GM19025 (cell line): ENCODE data around the gene ATP7B.

Source experiments
- ATAC-seq: cut with Tn5 transposase; IDR thresholded peaks from one replicate; pipeline ENCODE4 v1.9.1; 2021; ENCODE audit warnings: mild to moderate bottlenecking, low read depth, moderate library complexity; ENCODE audit not compliant: unreplicated experiment

ATP7B gene

GRCh38 chr13:51953347-51954195 is 57.7 kb downstream of the ATP7B start:
- no peak for ATAC-seq

DNA sequence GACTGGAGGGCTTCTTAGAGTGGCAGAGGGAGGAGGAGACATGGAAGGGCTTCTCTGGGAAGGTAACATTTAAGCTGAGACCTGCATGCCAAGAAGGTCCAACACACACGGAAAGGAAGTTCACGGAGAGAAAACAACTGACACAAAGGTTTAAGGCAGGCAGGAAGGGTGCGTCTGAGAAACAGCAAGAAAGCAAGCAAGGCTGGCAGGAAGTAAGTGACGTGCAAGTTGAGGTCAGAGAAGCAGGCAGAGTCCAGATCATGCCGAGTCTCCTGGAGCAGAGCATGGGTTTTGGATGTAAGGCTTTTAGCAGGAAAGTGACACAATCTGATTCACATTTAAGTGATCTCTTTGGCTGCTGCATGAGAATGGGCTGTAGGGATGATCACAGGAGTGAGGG is 60.5 kb downstream of the ATP7B start:
- ATAC-seq, result no peak

DNA sequence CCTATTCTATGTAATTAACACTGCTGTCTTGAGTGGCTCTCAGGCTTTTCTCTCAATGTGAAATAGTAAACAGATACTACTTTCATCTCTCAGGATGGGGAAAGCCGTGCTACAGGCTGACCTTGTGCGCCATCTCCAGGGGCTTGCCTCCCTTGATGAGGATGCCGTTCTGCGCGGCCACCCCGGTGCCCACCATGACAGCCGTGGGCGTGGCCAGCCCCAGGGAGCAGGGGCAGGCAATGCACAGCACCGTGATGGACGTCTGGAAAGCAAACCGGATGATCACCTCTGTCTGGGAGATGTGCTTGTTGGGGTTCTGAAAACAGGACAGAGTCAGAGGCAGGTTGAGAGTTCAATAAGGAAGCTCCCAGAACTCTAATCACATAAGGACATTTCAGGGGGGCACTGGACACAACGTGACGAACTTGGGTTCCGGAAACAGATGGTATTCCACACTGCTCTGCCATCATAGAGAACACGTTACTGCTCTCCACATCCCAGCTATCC is 65.0 kb downstream of the ATP7B start:
- ATAC-seq, result no peak

DNA sequence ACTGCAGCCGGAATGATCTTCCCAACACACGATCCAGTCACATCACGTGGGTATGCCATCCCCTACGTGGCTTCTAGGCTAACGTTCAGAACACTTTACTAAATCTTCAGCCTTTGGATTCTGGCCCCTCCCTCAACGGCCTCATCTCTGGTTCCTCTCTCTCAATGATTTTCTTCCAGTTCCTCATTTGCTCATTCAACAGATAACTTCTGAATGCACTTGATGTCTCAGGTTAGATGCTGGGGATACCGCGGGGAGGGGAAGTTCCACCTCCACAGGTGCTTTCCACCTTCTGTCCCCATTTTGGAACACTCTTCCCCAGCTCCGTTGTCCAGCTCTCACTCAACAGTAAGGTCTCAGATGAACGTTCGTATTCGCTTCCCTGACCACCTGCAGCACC is 66.1 kb downstream of the ATP7B start:
- ATAC-seq, result peak; percentile 51

DNA sequence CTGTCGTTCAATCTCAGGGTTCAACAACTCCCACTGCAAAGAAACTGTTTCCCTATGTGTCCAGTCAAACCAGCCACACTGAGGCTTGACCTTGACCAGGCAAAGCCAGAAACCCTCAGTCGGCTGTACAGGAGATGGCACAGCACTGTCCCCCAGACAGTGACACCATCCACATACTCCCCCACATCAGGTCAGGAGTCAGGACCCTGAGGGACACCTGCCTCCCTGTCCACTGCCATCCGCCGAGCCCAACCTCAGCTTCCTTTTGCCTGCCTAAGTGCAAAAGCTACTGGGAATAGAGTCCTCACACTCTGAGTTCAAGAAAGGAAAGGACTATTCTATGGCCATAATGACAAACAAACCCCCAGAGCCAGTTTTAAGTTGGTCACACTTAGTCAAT is 66.8 kb downstream of the ATP7B start:
- no peak for ATAC-seq

GRCh38 chr13:51943721-51944120 is 67.5 kb downstream of the ATP7B start:
- ATAC-seq, result no peak

- ATAC-seq, result no peak
Measured at GRCh38 chr13:51942189-51942588, 69.1 kb downstream of the ATP7B start.

GRCh38 chr13:51938454-51938853 is 72.8 kb downstream of the ATP7B start:
- no peak for ATAC-seq

- ATAC-seq, result no peak
Measured at GRCh38 chr13:51937320-51938290, 73.6 kb downstream of the ATP7B start.

GRCh38 chr13:51935326-51936171 is 75.7 kb downstream of the ATP7B start:
- no peak for ATAC-seq

DNA sequence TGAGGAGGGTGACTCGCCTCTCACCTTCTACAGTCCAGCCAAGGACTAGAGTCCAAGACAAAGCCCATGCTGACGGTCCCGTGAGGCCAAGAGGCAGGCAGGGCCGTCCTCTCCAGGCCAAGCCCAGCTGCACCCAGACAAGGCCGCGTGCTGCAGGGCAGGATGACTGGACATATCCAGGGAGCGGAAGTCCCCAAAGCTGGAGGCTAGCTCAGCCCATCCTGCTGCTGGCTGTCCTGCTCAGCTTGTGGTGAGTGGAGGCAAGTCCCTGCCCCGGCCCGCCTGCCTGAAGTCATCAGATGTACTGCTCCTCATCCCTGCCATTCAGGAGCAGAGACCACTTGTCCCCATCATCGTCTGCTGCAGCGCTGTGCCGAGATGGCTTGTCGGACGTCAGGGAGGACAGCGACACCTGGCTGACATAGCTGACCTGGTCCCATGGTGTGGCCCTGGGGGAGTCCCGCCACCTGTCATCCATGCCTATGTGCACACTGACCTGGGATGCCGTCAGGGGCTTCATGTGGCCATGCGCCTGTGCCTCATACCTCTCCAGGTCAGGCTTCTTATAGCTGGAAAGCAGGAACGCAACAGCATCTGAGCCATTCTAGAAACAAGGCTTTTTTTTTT is 76.7 kb downstream of the ATP7B start:
- ATAC-seq, result no peak

DNA sequence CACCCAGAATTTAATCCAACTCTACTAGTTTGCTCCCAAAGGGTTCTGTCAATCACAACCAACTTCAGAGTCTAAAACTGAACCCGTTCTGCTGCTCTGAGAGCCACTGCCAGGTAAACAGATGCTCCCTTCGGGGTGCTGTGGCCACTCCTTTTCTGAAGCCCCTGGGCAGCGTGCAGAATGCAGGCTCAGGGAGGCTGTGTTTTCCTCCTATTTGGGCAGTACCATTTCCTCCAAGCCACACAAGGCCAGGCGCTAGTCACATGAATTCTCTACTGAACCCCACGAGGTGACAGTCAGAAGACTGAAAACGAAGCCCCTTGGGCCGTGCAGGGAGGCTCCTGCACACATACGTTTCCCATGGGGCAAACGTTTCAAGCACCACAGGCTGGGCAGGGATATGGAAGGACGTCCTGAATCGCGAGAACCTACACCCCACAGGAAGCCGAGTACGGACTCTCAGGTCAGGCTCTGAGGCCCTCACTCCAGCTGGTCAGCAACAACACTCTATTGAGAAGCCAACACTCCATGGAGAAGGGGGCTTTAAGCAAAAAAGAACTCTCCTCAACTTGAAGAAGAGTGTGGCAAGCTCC is 77.7 kb downstream of the ATP7B start:
- ATAC-seq, result no peak

DNA sequence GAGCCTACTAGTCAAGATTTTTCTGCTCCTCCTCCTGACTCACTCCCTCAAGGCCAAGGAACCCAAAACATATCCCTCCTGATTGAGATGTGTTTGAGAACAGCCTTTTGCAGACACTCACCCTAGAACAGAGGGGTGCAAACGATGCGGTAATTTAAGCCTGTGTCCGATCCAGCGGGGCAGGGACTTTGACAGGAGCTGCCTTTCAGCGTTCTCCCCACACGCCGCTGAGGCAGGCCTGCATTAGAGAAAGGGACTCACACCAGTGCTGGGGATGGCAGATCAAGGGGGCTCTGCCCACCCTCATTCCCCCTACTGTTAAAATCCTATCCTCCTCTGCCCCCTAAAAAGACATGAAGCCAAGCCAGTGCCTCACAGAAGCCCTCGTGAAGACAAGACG is 79.0 kb downstream of the ATP7B start:
- no peak for ATAC-seq

DNA sequence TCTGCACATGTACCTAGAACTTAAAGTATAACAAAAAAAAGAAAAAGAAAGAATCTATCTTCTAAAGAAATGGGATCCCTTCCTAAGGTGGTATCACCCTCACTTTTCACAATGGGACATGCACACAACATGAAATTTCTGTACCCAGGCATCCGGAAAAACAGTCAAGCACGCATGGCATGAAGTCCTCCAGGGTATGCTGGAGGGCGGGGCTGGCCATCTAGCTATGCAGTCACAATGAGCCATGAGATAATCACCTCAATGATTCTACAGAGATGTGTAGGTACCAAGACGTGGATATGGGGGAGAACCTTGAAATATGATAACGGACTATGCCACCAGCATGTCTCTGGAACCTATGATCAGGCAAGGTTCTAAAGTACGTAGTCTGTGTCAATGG is 79.6 kb downstream of the ATP7B start:
- no peak for ATAC-seq

DNA sequence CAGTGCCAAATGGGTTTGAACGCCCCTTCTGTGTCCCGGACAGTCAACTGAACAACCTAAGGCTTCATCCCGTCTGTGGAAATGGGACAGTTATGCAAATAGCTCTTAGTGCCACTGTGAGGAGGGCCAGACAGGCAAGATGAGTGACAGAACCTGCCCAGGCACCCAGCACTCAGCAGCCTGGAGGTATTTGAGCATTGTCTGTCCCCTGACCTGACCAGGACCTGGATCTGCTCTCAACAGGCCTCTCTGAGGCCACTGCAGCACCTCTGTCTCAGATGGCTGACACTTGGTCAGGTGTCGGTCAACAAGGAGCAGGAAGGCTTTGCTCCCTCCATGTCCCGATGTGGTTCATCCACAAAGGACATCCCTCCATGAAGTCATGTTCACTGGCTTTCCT is 81.6 kb downstream of the ATP7B start:
- no peak for ATAC-seq

GRCh38 chr13:51928231-51928630 is 83.0 kb downstream of the ATP7B start:
- ATAC-seq, result no peak

DNA sequence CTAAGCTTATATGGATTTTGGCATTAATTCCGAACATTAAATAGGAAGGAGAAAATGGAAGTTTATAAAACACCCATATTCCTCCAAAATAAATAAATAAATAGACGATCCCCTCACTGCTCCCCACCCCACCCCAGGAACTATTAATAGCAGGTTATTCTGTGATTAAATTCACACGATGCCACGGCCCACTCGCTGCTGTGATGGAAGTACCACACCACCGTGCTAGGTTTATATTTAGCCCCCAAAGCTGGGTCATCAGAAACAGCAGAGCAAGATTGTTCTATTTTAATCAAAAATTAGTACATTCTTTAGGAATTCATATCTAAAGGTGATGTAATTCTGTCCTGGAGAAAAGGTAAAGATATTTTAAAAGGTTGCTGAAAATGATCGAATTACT is 84.1 kb downstream of the ATP7B start:
- no peak for ATAC-seq

DNA sequence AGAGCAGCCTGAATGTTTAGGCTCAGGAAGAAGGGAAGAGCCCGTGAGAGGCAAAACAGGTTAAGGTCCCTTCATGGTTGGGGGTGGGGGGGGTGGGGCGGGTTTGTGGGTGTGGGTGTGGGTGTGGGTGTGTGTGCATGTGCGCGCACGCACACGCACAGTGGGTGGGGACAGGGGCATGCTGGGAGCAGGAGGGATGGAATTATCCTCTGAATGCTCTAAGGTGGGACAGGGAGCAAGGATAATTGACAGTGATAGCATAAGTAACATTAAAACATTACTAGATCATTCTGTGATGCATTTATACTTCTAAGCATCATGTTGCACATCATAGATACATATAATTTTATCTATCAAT is 84.7 kb downstream of the ATP7B start:
- no peak for ATAC-seq

DNA sequence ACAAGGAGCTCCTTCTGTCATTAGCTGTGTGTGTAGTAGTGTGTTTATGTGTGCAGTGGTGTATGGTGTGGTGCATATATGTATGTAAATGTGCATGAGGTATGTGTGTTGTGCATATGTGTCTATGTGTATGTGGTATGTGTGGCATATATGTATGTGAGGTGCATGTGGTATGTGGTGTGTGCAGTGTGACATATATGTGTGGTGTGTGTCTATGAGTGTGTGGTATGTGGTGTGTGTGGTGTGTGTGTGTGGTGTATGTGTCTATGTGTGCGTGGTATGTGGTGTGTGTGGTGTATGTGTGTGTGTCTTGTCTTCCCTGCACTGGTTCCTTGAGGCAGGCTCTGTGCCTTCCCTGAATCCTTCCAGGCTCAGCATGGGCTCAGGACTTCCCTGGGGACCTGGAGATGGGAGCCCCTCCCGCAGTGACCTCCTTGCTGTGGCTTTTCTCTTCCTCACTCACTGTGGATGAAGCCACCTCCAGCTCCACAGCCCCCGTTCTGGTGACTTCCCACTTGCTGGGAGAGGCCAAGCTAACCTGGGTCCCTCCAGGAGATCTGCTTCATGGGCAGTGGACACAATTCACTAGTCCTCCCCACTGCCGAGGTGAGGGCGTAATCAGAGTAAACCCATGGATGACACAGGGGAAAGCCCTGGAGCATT is 85.3 kb downstream of the ATP7B start:
- no peak for ATAC-seq
